ENCODE measurements around the gene LDLRAD4.

The LDLRAD4 gene

GRCh38 chr18:13546638-13547037 is 328.1 kb downstream of the LDLRAD4 start:
- DNase-seq = no peak

GRCh38 chr18:13547347-13547746 is 328.8 kb downstream of the LDLRAD4 start:
- DNase-seq = no peak

GRCh38 chr18:13548106-13548819 is 329.7 kb downstream of the LDLRAD4 start:
- DNase-seq = no peak

- DNase-seq = no peak
Measured at GRCh38 chr18:13548966-13549879, 330.7 kb downstream of the LDLRAD4 start.

- no peak for DNase-seq
Measured at GRCh38 chr18:13549880-13550232, 331.3 kb downstream of the LDLRAD4 start.

GRCh38 chr18:13550418-13551304 is 332.1 kb downstream of the LDLRAD4 start:
- no peak for DNase-seq

GRCh38 chr18:13551305-13551603 is 332.7 kb downstream of the LDLRAD4 start:
- no peak for DNase-seq

GRCh38 chr18:13551841-13552733 is 333.5 kb downstream of the LDLRAD4 start:
- DNase-seq = no peak

GRCh38 chr18:13553449-13553848 is 334.9 kb downstream of the LDLRAD4 start:
- no peak for DNase-seq

GRCh38 chr18:13555192-13555591 is 336.6 kb downstream of the LDLRAD4 start:
- no peak for DNase-seq

- no peak for DNase-seq
Measured at GRCh38 chr18:13555865-13556264, 337.3 kb downstream of the LDLRAD4 start.

GRCh38 chr18:13556502-13556901 is 337.9 kb downstream of the LDLRAD4 start:
- no peak for DNase-seq

GRCh38 chr18:13558124-13558523 is 339.6 kb downstream of the LDLRAD4 start:
- DNase-seq = no peak

- no peak for DNase-seq
Measured at GRCh38 chr18:13558790-13559189, 340.2 kb downstream of the LDLRAD4 start.

GRCh38 chr18:13559754-13560153 is 341.2 kb downstream of the LDLRAD4 start:
- no peak for DNase-seq

- no peak for DNase-seq
Measured at GRCh38 chr18:13560306-13560705, 341.7 kb downstream of the LDLRAD4 start.

- no peak for DNase-seq
Measured at GRCh38 chr18:13562494-13563029, 344.0 kb downstream of the LDLRAD4 start.

GRCh38 chr18:13563390-13563805 is 344.8 kb downstream of the LDLRAD4 start:
- no peak for DNase-seq

GRCh38 chr18:13564579-13564978 is 346.0 kb downstream of the LDLRAD4 start:
- DNase-seq = no peak

- no peak for DNase-seq
Measured at GRCh38 chr18:13565228-13565627, 346.7 kb downstream of the LDLRAD4 start.

GRCh38 chr18:13566941-13567746 is 348.6 kb downstream of the LDLRAD4 start:
- DNase-seq = no peak
